Activated CD4-positive, alpha-beta T cell treated with anti-CD3 and anti-CD28 coated beads, Interleukin-2, amount 10 ng/mL, durations not matched to agents 7 days and 5 days (primary cell): Measurements from ENCODE around the gene GLB1L. TPM values are rescaled to one million over a fixed set of nuclear protein-coding genes. Genes with fewer than 3 reads are reported as not detected.

ENCODE experiments used
- CTCF ChIA-PET: fragments of 350-600 bp; sonication (Branson Sonifier 250); formaldehyde crosslinking; loops from one replicate; lab custom pipeline; 2021; ENCODE audit warnings: antibody characterized with exemption; lab: Charles Lee
- POLR2A ChIA-PET: fragments of 350-600 bp; sonication (Branson Sonifier 250); formaldehyde crosslinking; loops from one replicate; lab custom pipeline; 2021; ENCODE audit warnings: antibody characterized with exemption; lab: Charles Lee
- DNase-seq: peaks from one replicate; pipeline ENCODE4 v3.0.0-alpha.2; 2020
- H3K27ac Mint-ChIP-seq: one replicate; pipeline ENCODE4 v1.8.0; 2021; ENCODE audit warnings: mild to moderate bottlenecking, moderate library complexity, mixed read lengths
- H3K27me3 Mint-ChIP-seq: one replicate; pipeline ENCODE4 v1.8.0; 2021; ENCODE audit warnings: mixed read lengths
- H3K36me3 Mint-ChIP-seq: one replicate; pipeline ENCODE4 v1.8.0; 2021; ENCODE audit warnings: low read depth, mixed read lengths
- H3K4me1 Mint-ChIP-seq: one replicate; pipeline ENCODE4 v1.8.0; 2021; ENCODE audit warnings: mixed read lengths
- H3K4me3 Mint-ChIP-seq: one replicate; pipeline ENCODE4 v1.8.0; 2021; ENCODE audit warnings: mild to moderate bottlenecking, moderate library complexity, mixed read lengths
- H3K9me3 Mint-ChIP-seq: one replicate; pipeline ENCODE4 v1.8.0; 2021; ENCODE audit warnings: mixed read lengths
- total RNA-seq, 2 experiments: library from RNA; stranded (reverse); gene quantifications; one replicate each; pipeline ENCODE4 v1.2.3, GENCODE V29; 2021

Gene GLB1L
- total RNA-seq, 2 experiments from 2014 or later, result 3.3 to 3.4 TPM

DNA sequence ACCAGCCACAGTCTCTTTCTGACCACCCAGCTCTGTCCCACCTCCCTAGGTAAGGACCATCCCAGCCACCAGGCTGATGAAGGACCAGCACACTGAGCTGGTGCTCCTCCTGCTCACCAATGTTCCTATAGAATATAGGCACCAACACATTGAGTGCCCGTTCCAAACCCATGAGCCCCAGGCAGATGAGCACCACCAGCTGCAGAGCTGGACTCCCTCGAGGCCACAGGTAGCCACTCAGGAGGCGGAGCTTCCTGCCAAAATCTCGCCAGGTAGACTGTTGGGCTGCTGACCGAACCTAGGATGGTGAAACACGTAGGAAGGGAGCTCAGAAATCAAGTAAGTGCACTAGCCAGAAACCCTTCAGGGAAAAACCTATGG lies 28.7 kb downstream of the GLB1L start:
- Mint-ChIP-seq H3K36me3 (peaks cover 31% of the 10 kb centered on the region), H3K27ac (peak overlapping the region; percentile 70), H3K9me3 (no peaks in the 10 kb centered on the region), H3K27me3 (no peaks in the 10 kb centered on the region), H3K4me3 (no peak overlapping the region), H3K4me1 (peaks cover 31% of the 10 kb centered on the region)
- no peak for DNase-seq
- POLR2A ChIA-PET, result no interaction called here
- CTCF ChIA-PET, result interaction anchor here (0.5 to 2.2 kb wide), 8 partner anchors 8 to 78 kb away, joined by 3 to 8 read pairs (median 4); partner anchors contain the start of genes NHEJ1 and ZFAND2B

DNA sequence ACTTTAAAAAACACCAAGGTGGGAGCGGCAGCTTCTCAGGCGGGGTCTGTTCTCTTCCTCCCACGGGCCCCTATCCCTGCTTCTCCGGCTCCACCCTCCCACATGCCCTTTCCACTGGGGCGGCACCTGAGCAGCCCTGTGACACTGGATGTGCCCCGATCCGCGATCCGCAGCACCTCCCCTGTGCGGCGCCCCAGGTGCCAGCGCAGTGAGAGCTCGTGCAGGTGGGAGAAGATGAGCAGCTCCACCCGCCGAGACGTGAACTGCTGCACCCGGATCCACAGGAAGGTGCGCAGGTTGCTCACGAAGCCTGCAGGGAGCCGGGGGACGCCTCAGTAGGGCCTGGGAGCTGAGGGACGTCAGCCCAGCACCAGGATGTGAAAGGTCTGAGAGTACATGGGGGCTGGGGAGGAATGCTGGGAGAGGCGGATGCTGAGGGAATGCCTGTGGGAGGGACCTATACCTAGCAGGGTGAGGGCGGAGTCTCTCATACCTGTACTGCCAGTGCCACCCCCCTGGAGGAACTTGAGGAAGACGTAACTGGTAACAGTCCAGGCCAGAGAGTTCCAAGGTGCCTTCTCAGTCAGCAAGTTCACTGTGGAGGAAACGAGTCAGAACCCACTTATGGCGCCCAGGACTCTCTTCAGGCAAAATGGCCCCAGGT lies 29.2 kb downstream of the GLB1L start:
- H3K27me3 Mint-ChIP-seq, result no peaks in the 10 kb centered on the region

DNA sequence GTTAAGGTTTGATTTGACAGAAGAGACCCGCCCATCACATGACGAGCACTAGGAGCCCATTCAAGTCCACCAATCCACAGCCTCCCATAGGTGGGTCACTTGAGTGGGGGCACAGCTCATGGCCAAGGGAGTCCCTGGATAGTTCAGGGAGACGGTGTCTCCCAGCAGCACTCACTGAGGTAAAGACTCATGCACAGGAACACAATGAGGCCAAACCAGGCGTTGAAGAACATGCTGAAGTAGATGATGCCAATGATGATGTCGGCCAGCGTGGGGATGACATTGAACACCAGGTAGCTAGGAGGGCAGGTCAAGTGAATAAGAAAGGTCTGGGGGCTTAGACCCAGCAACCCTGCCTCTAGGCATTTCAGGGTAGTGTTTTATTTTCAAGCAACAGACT lies 30.5 kb downstream of the GLB1L start:
- no peak for DNase-seq
- Mint-ChIP-seq H3K4me3 (no peak overlapping the region), H3K27ac (no peak overlapping the region), H3K36me3 (peaks cover 22% of the 10 kb centered on the region), H3K27me3 (no peaks in the 10 kb centered on the region), H3K9me3 (no peaks in the 10 kb centered on the region), H3K4me1 (peaks cover 49% of the 10 kb centered on the region)
- ChIA-PET CTCF (interaction anchor here (0.9 to 1.1 kb wide), 3 partner anchors 10 to 40 kb away, joined by 3 read pairs; no protein-coding TSS in a partner anchor), POLR2A (no interaction called here)

More for the DNA sequence above, 29.2 kb downstream of the GLB1L start:
- Mint-ChIP-seq H3K27ac (no peak overlapping the region), H3K4me1 (peaks cover 37% of the 10 kb centered on the region), H3K4me3 (no peak overlapping the region), H3K9me3 (no peaks in the 10 kb centered on the region), H3K36me3 (peaks cover 27% of the 10 kb centered on the region)
- POLR2A ChIA-PET, result no interaction called here
- DNase-seq, result no peak
- CTCF ChIA-PET, result interaction anchor here (0.5 to 2.1 kb wide), 6 partner anchors 8 to 79 kb away, joined by 3 to 8 read pairs (median 4); partner anchors contain the start of genes NHEJ1 and ZFAND2B

DNA sequence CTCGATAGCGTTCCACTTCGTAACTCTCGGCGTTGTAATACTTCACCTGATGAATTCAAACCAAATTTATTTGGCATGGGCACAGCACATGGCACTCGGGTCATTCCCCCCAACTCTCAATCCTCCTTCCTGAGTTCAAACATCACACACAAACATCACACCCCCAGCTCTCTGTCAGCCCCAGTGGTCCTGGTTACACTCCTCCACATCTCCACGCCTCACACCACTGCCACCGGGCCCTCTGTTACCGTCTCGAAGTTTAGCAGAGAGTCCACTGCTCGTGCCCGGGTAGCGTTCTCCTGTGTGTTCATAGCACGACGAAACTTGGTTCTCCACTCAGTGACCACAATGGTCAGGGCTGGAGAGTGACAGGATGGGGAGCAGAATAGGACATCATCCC lies 31.1 kb downstream of the GLB1L start:
- Mint-ChIP-seq H3K27ac (no peak overlapping the region), H3K4me3 (no peak overlapping the region), H3K36me3 (peaks cover 21% of the 10 kb centered on the region), H3K27me3 (no peaks in the 10 kb centered on the region), H3K9me3 (no peaks in the 10 kb centered on the region), H3K4me1 (peaks cover 53% of the 10 kb centered on the region)
- CTCF ChIA-PET, result interaction anchor here (0.9 to 1.1 kb wide), 2 partner anchors 9 to 10 kb away, joined by 3 read pairs; no protein-coding TSS in a partner anchor
- no peak for DNase-seq
- POLR2A ChIA-PET, result no interaction called here

DNA sequence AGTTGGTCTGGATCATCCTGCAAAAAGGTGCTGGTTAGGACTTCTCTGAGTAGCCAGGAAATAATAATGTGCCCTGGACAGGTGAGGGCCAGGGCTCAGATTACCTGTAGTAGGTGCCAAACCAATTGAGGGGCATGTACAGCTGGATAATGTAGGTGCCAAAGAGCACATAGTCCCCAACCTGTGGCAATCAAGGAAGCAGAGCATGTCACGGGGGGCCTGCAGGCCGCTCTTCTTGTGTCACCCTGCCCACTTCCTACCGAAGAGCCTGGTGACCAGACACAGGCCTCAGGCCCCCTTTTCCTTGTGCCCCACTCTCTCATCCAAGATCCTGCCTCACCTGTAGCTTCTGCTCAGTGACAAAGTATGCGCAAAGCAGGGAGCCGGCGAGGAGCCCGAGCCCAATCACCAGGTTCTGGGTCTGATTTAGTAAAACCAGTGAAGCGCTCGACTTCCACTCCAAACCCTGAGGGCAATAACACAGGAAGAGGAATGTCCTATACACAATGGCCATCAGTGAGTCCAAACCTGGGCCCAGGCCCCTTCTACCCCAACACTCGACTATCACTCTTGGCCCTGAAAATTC lies 31.7 kb downstream of the GLB1L start:
- no peak for DNase-seq
- Mint-ChIP-seq H3K4me3 (no peak overlapping the region), H3K27me3 (no peaks in the 10 kb centered on the region), H3K9me3 (no peaks in the 10 kb centered on the region), H3K27ac (peak overlapping the region; percentile 22), H3K4me1 (peaks cover 56% of the 10 kb centered on the region), H3K36me3 (peaks cover 23% of the 10 kb centered on the region)
- CTCF ChIA-PET, result interaction anchor here (0.6 to 1.1 kb wide), 2 partner anchors 81 to 987 kb away, joined by 3 to 7 read pairs; no protein-coding TSS in a partner anchor
- POLR2A ChIA-PET, result no interaction called here

DNA sequence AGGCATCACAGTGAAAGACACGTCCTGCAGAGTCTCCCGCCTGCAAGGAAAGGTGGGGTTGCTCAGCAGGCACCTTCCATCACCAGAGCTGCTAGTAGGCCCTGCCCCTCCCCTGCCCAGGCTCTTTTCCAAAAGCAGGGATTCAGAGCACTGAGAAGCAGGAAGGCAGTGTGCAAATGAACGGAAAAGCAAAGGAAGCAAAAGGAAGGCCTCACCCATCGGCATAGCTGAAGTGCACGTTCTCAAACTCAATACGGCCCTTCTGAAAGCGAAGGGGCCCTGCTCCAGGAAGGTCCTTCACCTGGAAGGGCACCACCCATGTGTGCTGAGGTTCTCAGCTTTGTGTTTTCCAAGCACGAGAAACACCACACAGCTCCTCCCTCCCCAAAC lies 32.2 kb downstream of the GLB1L start:
- no peaks in the 10 kb centered on the region for H3K9me3 Mint-ChIP-seq
- peaks cover 28% of the 10 kb centered on the region for H3K36me3 Mint-ChIP-seq
- peaks cover 60% of the 10 kb centered on the region for H3K4me1 Mint-ChIP-seq
- POLR2A ChIA-PET, result no interaction called here
- no peaks in the 10 kb centered on the region for H3K27me3 Mint-ChIP-seq
- CTCF ChIA-PET, result interaction anchor here (0.6 to 2.6 kb wide), 4 partner anchors 37 to 986 kb away, joined by 3 to 7 read pairs (median 5); partner anchors contain the start of gene TUBA4A
- DNase-seq, result no peak
- no peak overlapping the region for H3K4me3 Mint-ChIP-seq
- no peak overlapping the region for H3K27ac Mint-ChIP-seq

DNA sequence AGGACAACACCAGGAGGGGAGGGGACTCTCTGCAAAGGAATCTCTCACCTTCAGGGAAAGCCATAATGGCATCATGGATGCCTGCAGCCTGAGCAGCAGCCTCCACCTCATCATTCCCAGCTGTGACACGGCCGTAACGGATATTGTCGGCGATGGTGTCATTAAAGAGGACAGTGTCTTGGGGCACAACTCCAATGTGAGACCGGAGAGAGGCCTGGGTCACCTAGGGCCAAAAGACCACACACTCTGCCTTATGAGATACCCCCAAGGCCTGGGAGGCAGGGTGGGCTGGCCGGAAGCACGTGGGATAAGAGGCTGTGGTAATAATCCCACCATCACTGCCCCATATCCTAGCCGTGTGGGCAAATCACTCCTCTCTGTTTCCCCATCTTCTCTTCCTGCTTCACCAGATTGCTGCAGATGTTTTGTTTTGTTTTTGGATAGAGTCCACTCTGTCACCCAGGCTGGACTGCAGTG lies 34.3 kb downstream of the GLB1L start:
- Mint-ChIP-seq H3K9me3 (no peaks in the 10 kb centered on the region), H3K4me1 (peaks cover 58% of the 10 kb centered on the region), H3K4me3 (no peak overlapping the region), H3K27ac (peak overlapping the region; percentile 94), H3K27me3 (no peaks in the 10 kb centered on the region), H3K36me3 (peaks cover 29% of the 10 kb centered on the region)
- ChIA-PET CTCF (interaction anchor here (0.6 to 2.6 kb wide), 22 partner anchors 9 to 603 kb away, joined by 3 to 18 read pairs (median 4); partner anchors contain the start of genes DNAJB2, PLCD4 and TUBA4A), POLR2A (no interaction called here)
- DNase-seq, result no peak

DNA sequence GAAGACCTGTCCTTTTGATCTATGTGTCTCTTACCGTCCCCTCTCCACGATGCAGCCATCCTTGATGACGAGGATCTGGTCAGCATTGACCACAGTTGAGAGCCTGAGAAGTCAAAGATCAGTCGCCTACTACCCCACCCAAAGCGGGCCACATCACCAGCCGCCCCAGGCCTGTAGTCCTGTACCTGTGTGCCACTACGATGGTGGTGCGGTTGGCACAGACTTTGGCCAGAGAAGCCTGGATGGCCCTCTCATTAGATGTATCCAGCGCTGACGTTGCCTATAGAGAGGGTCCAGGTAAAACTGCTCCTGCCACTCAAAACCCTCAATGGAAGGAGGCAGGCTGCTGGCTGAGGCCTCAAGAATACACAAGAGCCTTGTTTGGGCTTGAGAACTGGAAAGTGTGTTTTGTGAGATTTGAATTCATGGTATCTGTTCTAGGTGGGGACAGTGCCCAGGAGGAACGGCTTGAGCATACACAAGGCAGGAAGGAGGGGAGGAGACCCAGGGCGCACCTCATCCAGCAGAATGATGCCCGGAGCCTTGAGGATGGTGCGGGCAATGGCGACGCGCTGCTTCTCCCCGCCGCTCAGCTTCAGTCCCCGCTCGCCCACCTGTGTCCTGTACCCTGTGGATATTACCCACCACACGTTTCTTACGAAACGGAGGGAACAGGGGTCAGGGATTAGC lies 34.9 kb downstream of the GLB1L start:
- DNase-seq, result no peak
- no peaks in the 10 kb centered on the region for H3K27me3 Mint-ChIP-seq
- H3K4me3 Mint-ChIP-seq, result no peak overlapping the region
- peaks cover 29% of the 10 kb centered on the region for H3K36me3 Mint-ChIP-seq
- no peaks in the 10 kb centered on the region for H3K9me3 Mint-ChIP-seq
- POLR2A ChIA-PET, result no interaction called here
- peaks cover 60% of the 10 kb centered on the region for H3K4me1 Mint-ChIP-seq
- H3K27ac Mint-ChIP-seq, result peak overlapping the region; percentile 94
- CTCF ChIA-PET, result interaction anchor here (2.1 to 2.6 kb wide), 2 partner anchors 35 to 51 kb away, joined by 6 to 18 read pairs; no protein-coding TSS in a partner anchor

DNA sequence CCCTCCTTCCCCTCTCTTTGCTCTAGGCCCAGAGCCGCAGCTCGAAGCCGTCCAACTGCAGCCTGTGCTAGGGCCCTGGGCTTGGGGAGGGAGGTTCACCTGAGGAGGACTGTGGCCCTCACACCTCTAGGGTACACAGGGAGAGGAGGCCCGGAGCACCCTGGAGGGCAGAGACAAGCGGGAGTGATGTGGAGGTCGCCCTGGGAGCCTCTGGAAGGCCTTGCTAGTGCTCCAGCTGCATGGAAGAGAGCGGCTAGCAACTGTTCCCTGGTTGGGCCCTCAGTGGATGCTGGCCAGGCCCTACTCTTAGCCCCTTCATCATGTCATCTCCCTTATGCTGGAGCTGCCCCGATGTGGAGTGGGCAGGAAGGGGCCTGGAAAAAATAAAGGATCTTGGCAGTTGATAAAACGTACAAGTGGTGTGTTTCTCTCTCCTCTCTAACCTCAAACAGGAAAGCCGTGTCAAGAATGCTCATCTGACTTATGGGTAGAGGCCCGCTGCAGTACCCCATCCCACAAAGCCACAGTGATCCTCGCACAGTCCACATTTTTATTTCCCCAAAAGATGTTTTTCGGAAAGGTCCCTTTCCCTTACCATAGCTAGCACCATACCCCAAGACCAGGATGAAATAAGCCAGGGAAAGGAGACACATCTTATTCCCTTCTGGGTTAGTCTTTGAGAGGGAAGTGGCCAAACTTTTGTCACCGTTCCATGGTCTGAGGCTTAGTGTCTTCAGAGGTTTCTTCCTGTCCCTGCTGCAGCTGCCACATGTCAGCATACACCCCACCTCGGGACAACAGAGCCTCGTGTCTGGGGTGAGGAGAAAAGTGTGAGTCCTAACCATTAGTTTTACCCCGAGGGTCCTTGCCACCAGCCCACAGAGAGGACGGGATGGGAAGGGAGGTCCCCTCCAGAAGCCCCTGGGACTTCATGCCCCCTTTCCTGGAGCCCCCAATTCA lies 35.7 kb downstream of the GLB1L start:
- peak overlapping the region; percentile 94 for H3K27ac Mint-ChIP-seq
- no peaks in the 10 kb centered on the region for H3K27me3 Mint-ChIP-seq
- no peak for DNase-seq
- H3K4me3 Mint-ChIP-seq, result peak overlapping the region; percentile 36
- H3K36me3 Mint-ChIP-seq, result peaks cover 25% of the 10 kb centered on the region
- peaks cover 60% of the 10 kb centered on the region for H3K4me1 Mint-ChIP-seq
- CTCF ChIA-PET, result interaction anchor here (0.7 to 1.6 kb wide), 7 partner anchors 17 to 313 kb away, joined by 3 to 5 read pairs (median 4); partner anchors contain the start of gene CNPPD1
- POLR2A ChIA-PET, result no interaction called here
- peaks cover 2% of the 10 kb centered on the region for H3K9me3 Mint-ChIP-seq

DNA sequence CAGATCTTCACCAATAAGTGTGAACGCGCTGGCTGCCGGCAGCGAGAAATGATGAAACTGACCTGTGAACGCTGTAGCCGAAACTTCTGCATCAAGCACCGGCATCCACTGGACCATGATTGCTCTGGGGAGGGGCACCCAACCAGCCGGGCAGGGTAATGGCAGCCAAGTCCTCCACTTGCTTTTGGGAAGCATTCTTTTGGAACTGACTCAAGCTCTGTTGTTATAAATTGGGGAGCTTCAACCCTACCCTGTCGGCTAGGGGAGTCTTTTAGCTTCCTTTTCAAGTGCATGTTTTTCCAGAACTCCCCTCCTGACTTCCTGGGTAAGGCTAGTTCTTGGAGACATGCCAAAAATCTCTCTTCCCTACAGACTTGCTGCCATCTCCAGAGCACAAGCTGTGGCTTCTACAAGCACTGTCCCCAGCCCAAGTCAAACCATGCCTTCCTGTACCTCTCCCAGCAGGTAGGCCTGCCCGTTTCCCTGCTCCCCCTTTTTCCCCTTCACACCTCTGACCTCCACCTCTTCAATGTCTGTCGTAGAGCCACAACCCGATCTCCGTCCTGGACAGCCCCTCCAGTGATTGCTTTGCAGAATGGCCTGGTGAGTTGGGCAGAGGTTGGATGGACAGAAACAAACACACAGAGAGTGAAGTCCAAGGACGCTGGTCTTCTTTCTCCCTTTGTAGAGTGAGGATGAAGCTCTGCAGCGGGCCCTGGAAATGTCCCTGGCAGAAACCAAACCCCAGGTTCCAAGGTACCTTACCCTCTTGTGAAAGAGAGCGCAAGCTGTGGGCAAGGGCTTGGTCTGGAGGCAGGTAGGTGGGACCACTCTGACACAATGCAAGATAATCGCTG lies 37.1 kb downstream of the GLB1L start:
- Mint-ChIP-seq H3K27ac (peak overlapping the region; percentile 95), H3K9me3 (peaks cover 3% of the 10 kb centered on the region), H3K4me3 (peak overlapping the region; percentile 80), H3K36me3 (peaks cover 20% of the 10 kb centered on the region), H3K4me1 (peaks cover 58% of the 10 kb centered on the region), H3K27me3 (no peaks in the 10 kb centered on the region)
- CTCF ChIA-PET, result interaction anchor here (0.8 to 2.0 kb wide), 11 partner anchors 9 to 312 kb away, joined by 3 to 6 read pairs (median 4); partner anchors contain the start of genes CNPPD1 and TUBA4B
- DNase-seq, result no peak
- POLR2A ChIA-PET, result interaction anchor here (0.6 kb wide), 1 partner anchor 15 kb away, joined by 7 read pairs; no protein-coding TSS in a partner anchor
